ENCODE data around the gene CYP4A22. TPM values are rescaled to one million over a fixed set of nuclear protein-coding genes. Genes with fewer than 3 reads are reported as not detected.
"Not testable (repeated sequence)": the region's sequence is repeated elsewhere in the genome, so short reads cannot be mapped to it uniquely, and the experiment has no call there.

CYP4A22 gene
- total RNA-seq, 2 donors from 2014 or later: not detected

GRCh38 chr1:47189844-47190508, 52.7 kb downstream of the CYP4A22 start, which contains the start of gene PDZK1IP1:
Gene PDZK1IP1, minus strand, starts transcription at chr1:47190036. Its CDS starts 104 bp downstream, at chr1:47189932.
- Histone ChIP-seq H3K36me3 (no peaks in the 10 kb centered on the region), H3K27me3 (replicated peaks; ENCODE audit: insufficient read depth) (no peaks in the 10 kb centered on the region), H3K9me3 (no peaks in the 10 kb centered on the region), H3K27ac (peak within 1 kb of the TSS; percentile 49 to 71), H3K4me3 (no peak within 1 kb of the TSS), H3K4me1 (replicated peaks) (no peaks in the 10 kb centered on the region)
- 29% methylated on average over 16 of the region's 16 CpGs for WGBS
- TF ChIP-seq POLR2A (IDR thresholded peaks at IDR 0.05) (no peak), POLR2AphosphoS5 (IDR thresholded peaks at IDR 0.05) (peak; percentile 66)
- intact Hi-C loops (cut with DNase I): loop anchor here (5.0 to 10.0 kb wide), 3 partner anchors 75 to 232 kb away; no protein-coding TSS in a partner anchor
- peak; percentile 91 for DNase-seq (ENCODE audit: low spot score)

DNA sequence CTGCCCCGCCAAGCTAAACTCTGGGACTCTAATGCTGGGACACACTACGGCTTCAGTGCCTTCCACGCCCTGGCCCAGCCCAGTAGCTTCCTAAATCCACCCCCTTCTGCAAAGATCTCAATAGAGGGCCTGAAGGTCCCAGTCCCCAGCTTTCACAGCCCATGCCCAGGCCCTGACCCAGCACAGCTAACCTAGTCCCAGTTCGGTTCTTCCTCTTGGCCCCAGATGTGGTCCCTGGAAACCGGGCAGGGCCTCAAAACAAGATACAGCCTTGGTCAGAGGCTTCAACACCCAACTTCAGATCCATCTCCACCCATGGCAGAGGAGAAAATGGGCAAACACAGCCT, 53.2 kb downstream of the CYP4A22 start:
- peak overlapping the region; percentile 19 to 71 for H3K27ac ChIP-seq
- intact Hi-C loops (cut with DNase I): loop anchor here (5.0 to 10.0 kb wide), 2 partner anchors 74 to 232 kb away; no protein-coding TSS in a partner anchor
- WGBS: 45% methylated on average over 5 of the region's 5 CpGs

DNA sequence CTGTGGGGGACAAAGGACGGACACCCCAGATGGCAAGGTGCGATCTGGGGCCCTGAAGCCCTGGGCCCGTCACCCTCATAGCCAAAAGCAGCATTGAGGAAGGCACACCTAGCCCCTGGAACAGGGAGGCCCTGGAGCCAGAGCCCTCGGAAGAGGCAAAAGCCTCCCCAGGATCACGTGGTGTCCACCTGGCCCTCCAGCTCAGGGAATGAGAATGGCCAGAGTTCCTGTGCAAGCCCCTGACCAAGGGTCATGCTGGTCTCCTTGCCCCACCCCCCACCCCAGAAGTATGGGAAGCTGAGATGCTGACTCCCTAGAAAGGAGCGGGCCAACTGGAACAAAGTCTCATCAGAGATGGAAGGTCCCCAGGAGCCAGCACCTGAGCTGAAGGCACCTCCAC, 53.6 kb downstream of the CYP4A22 start:
- WGBS: 100% methylated on average over 6 of the region's 6 CpGs
- TF ChIP-seq POLR2AphosphoS5 (IDR thresholded peaks at IDR 0.05) (no peak), POLR2A (IDR thresholded peaks at IDR 0.05) (no peak)
- TF ChIP-seq, protein P1, sequence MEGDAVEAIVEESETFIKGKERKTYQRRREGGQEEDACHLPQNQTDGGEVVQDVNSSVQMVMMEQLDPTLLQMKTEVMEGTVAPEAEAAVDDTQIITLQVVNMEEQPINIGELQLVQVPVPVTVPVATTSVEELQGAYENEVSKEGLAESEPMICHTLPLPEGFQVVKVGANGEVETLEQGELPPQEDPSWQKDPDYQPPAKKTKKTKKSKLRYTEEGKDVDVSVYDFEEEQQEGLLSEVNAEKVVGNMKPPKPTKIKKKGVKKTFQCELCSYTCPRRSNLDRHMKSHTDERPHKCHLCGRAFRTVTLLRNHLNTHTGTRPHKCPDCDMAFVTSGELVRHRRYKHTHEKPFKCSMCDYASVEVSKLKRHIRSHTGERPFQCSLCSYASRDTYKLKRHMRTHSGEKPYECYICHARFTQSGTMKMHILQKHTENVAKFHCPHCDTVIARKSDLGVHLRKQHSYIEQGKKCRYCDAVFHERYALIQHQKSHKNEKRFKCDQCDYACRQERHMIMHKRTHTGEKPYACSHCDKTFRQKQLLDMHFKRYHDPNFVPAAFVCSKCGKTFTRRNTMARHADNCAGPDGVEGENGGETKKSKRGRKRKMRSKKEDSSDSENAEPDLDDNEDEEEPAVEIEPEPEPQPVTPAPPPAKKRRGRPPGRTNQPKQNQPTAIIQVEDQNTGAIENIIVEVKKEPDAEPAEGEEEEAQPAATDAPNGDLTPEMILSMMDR (IDR thresholded peaks at IDR 0.05): no peak
- Histone ChIP-seq H3K36me3 (no peaks in the 10 kb centered on the region), H3K27me3 (replicated peaks; ENCODE audit: insufficient read depth) (no peaks in the 10 kb centered on the region), H3K27ac (peak overlapping the region; percentile 19 to 71), H3K4me1 (replicated peaks) (no peaks in the 10 kb centered on the region), H3K9me3 (no peaks in the 10 kb centered on the region), H3K4me3 (no peak overlapping the region)
- no peak for DNase-seq (ENCODE audit: low spot score)
- intact Hi-C loops (cut with DNase I): loop anchor here (5.0 to 10.0 kb wide), 2 partner anchors 74 to 231 kb away; no protein-coding TSS in a partner anchor

More for the DNA sequence above, 53.2 kb downstream of the CYP4A22 start:
- H3K4me3 ChIP-seq: no peak overlapping the region
- no peak for DNase-seq (ENCODE audit: low spot score)
- no peaks in the 10 kb centered on the region for H3K36me3 ChIP-seq
- H3K27me3 ChIP-seq (replicated peaks; ENCODE audit: insufficient read depth): no peaks in the 10 kb centered on the region
- TF ChIP-seq, protein P1 (IDR thresholded peaks at IDR 0.05): no peak
- H3K9me3 ChIP-seq: no peaks in the 10 kb centered on the region
- no peaks in the 10 kb centered on the region for H3K4me1 ChIP-seq (replicated peaks)

- no peaks in the 10 kb centered on the region for H3K9me3 ChIP-seq
- intact Hi-C loops (cut with DNase I): loop anchor here (5.0 to 10.0 kb wide), 2 partner anchors 73 to 230 kb away; no protein-coding TSS in a partner anchor
- WGBS: 80% methylated on average over 4 of the region's 4 CpGs
- no peak for DNase-seq (ENCODE audit: low spot score)
- no peaks in the 10 kb centered on the region for H3K27me3 ChIP-seq (replicated peaks; ENCODE audit: insufficient read depth)
- TF ChIP-seq, protein P1 (IDR thresholded peaks at IDR 0.05): no peak
- TF ChIP-seq POLR2A (IDR thresholded peaks at IDR 0.05): no peak
- TF ChIP-seq POLR2AphosphoS5 (IDR thresholded peaks at IDR 0.05): no peak
- H3K4me3 ChIP-seq: no peak overlapping the region
- no peaks in the 10 kb centered on the region for H3K36me3 ChIP-seq
- H3K27ac ChIP-seq: no peak overlapping the region
- no peaks in the 10 kb centered on the region for H3K4me1 ChIP-seq (replicated peaks)
Measured at GRCh38 chr1:47191940-47192457, 54.8 kb downstream of the CYP4A22 start.

DNA sequence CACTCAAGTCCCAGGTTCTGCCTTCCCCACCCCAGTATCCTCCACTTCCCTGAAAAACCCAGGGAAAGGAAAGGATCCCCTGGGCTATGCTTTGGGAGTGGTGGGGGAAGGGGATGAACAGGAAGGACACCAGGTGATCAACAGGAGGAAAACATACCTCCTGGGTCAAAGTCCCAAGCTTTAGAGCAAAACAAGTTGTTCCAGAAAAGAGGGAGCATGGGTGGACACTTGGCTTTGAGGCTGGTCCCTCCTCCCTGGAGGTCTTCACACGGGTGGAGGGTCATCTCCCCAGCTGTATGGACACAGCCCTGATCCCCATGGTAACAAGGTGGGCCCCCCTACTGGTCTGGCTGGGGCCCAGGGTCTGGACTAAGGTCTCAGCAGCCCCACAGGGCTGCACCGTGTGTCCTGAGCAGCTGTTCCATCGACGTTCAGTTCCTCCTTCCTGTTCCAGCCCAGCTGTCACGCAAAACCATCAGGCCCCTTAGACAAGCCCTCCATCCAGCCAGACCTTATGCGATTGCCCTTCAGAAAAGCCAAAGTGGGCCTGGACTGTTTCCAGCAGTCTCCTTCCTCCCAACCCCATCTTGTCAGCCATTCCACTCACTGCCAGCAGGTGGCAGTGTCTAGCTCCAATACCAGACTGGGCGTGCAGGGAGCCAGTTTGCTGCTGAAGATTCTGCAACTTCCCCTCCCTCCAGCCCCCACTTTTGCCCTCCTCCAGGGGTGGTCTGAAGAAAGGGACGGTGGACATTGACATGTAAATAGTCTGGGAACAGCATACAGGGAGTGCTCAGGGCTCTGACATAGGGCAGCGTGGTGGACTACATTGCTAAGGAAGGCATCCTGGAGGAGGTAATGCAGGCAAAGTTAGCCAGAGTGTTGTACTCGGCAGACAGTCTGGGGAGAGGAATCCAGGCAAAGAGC, 55.5 kb downstream of the CYP4A22 start:
- intact Hi-C loops (cut with DNase I): loop anchor here (5.0 to 10.0 kb wide), 2 partner anchors 72 to 230 kb away; no protein-coding TSS in a partner anchor
- peak; percentile 65 for DNase-seq (ENCODE audit: low spot score)
- 9% methylated on average over 10 of the region's 10 CpGs for whole genome bisulfite sequencing
- Histone ChIP-seq H3K9me3 (no peaks in the 10 kb centered on the region), H3K27me3 (replicated peaks; ENCODE audit: insufficient read depth) (no peaks in the 10 kb centered on the region), H3K27ac (no peak overlapping the region), H3K4me1 (replicated peaks) (no peaks in the 10 kb centered on the region), H3K36me3 (no peaks in the 10 kb centered on the region), H3K4me3 (no peak overlapping the region)
- TF ChIP-seq POLR2A (IDR thresholded peaks at IDR 0.05): no peak
- peak; percentile 26 for TF ChIP-seq POLR2AphosphoS5 (IDR thresholded peaks at IDR 0.05)
- TF ChIP-seq, protein P1 (IDR thresholded peaks at IDR 0.05): peak; percentile 85 to 91 (median 89)

GRCh38 chr1:47193496-47193895, 56.3 kb downstream of the CYP4A22 start:
- not testable (repeated sequence) for H3K4me1 ChIP-seq (replicated peaks); H3K9me3 ChIP-seq; H3K36me3 ChIP-seq; H3K27me3 ChIP-seq (replicated peaks; ENCODE audit: insufficient read depth); DNase-seq (ENCODE audit: low spot score); H3K27ac ChIP-seq; H3K4me3 ChIP-seq
- intact Hi-C loops (cut with DNase I): loop anchor here (5.0 to 10.0 kb wide), 2 partner anchors 71 to 229 kb away; no protein-coding TSS in a partner anchor
- 89% methylated on average over 10 of the region's 10 CpGs for WGBS
